Measurements from ENCODE around the gene GATB. TPM values are rescaled to one million over a fixed set of nuclear protein-coding genes. Genes with fewer than 3 reads are reported as not detected.

Gene GATB
- total RNA-seq, 1 donor from 2014 or later, result 17.9 TPM

DNA sequence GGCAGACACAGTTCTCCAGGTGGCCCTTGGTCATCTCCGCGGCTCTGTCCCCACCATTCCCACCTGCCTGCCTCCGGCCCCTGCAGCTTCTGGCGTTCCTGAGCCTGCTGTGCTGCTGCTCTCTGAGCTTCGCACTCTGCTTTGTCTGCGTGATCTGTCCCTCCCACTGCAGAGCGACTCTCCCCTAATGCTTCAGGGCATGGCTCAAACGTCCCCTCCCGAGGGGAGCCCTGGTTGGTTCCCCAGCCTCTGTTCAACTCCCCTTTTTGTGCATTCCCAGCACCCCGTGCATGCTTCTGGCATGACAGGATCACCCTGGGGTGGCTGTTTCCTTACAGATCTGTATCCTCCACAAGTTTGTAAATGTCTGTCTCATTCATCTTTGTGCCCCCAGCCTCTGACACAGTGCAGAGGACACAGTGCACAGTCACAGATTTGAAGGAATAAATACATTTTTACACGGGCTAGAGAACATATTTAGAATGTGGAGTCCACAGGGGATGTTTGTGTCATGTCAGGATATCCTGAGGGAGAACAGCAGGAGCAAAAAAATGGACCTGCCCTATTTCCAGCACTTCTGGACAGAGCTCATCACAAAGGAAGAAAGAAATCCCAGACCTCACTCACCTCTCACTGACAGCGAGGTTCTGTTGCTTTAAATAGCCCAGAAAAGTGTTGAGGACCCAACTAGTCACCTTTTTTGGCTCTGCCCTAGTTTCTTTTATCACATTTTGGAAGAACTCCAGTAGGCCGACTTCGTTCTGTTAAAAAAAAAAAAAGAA lies 72.6 kb downstream of the GATB start:
- H3K36me3 Mint-ChIP-seq, result peaks cover 4% of the 10 kb centered on the region
- peaks cover 50% of the 10 kb centered on the region for H3K4me1 Mint-ChIP-seq
- Histone ChIP-seq H3K4me3 (no peak overlapping the region), H3K4me2 (peak overlapping the region; percentile 40), H3K27me3 (no peaks in the 10 kb centered on the region), H3F3A (ENCODE audit: low read depth) (no peaks in the 10 kb centered on the region), H4K20me1 (ENCODE audit: low read depth) (no peaks in the 10 kb centered on the region), H3K79me2 (ENCODE audit: low read depth) (no peaks in the 10 kb centered on the region), H3K36me3 (no peaks in the 10 kb centered on the region), H3K4me1 (peaks cover 24% of the 10 kb centered on the region), H2AFZ (replicated peaks) (no peak overlapping the region), H3K27ac (no peak overlapping the region), H3K9ac (no peak overlapping the region), H3K9me3 (ENCODE audit: low read depth) (no peaks in the 10 kb centered on the region)
- no peak overlapping the region for H3K4me3 Mint-ChIP-seq
- peak overlapping the region; percentile 99 for H3K27ac Mint-ChIP-seq
- peak; percentile 63 for DNase-seq (ENCODE audit: low spot score)
- TF ChIP-seq EZH2 (IDR thresholded peaks at IDR 0.05) (no peak), EZH2phosphoT487 (IDR thresholded peaks at IDR 0.05) (no peak)
- TF ChIP-seq, protein P1, sequence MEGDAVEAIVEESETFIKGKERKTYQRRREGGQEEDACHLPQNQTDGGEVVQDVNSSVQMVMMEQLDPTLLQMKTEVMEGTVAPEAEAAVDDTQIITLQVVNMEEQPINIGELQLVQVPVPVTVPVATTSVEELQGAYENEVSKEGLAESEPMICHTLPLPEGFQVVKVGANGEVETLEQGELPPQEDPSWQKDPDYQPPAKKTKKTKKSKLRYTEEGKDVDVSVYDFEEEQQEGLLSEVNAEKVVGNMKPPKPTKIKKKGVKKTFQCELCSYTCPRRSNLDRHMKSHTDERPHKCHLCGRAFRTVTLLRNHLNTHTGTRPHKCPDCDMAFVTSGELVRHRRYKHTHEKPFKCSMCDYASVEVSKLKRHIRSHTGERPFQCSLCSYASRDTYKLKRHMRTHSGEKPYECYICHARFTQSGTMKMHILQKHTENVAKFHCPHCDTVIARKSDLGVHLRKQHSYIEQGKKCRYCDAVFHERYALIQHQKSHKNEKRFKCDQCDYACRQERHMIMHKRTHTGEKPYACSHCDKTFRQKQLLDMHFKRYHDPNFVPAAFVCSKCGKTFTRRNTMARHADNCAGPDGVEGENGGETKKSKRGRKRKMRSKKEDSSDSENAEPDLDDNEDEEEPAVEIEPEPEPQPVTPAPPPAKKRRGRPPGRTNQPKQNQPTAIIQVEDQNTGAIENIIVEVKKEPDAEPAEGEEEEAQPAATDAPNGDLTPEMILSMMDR (IDR thresholded peaks at IDR 0.05), result no peak
- H3K9me3 Mint-ChIP-seq, result no peaks in the 10 kb centered on the region
- peaks cover 8% of the 10 kb centered on the region for H3K27me3 Mint-ChIP-seq (ENCODE audit: insufficient read depth, low read depth)

DNA sequence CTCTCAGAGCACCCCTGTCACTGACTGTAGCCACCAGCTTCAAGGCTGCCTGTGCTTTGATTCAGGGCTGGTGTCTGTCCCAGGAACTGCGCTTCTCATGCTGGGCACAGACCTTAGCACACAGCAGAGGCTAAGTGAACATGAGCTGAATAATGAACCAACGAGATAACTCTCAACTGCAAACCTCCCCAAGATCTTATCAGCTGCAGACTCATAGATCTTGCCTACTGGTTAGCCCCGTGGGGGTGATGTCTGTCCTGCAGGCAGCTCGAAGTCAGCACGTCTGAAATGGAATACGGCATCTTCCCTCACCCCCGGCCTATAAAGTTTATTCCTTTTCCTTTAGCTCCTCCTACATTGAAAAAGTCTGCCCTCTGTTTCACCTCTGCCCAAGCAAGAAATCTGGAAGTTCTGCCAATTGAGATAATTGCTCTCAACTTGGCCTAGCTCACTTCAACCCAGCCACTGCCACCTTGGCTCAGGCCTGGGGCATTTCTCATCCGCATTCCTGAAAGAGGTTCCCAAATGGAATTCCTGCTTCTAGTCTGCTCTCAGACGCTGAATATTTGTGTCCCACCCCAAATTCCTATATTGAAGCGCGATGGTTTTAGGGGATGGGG lies 73.7 kb downstream of the GATB start:
- H2AFZ ChIP-seq (replicated peaks), result no peak overlapping the region
- no peaks in the 10 kb centered on the region for H3K36me3 ChIP-seq
- Mint-ChIP-seq H3K4me3 (no peak overlapping the region), H3K27ac (peak overlapping the region; percentile 91), H3K36me3 (peaks cover 6% of the 10 kb centered on the region), H3K27me3 (ENCODE audit: insufficient read depth, low read depth) (peaks cover 8% of the 10 kb centered on the region), H3K9me3 (no peaks in the 10 kb centered on the region), H3K4me1 (peaks cover 45% of the 10 kb centered on the region)
- H3K9ac ChIP-seq, result no peak overlapping the region
- TF ChIP-seq EZH2 (IDR thresholded peaks at IDR 0.05) (no peak), EZH2phosphoT487 (IDR thresholded peaks at IDR 0.05) (no peak)
- TF ChIP-seq, protein P1 (IDR thresholded peaks at IDR 0.05), result no peak
- H3K27me3 ChIP-seq, result no peaks in the 10 kb centered on the region
- H3K4me2 ChIP-seq, result no peak overlapping the region
- peaks cover 24% of the 10 kb centered on the region for H3K4me1 ChIP-seq
- H3K27ac ChIP-seq, result no peak overlapping the region
- no peaks in the 10 kb centered on the region for H3K9me3 ChIP-seq (ENCODE audit: low read depth)
- no peak overlapping the region for H3K4me3 ChIP-seq
- no peaks in the 10 kb centered on the region for H3K79me2 ChIP-seq (ENCODE audit: low read depth)
- no peaks in the 10 kb centered on the region for H3F3A ChIP-seq (ENCODE audit: low read depth)
- no peaks in the 10 kb centered on the region for H4K20me1 ChIP-seq (ENCODE audit: low read depth)
- DNase-seq (ENCODE audit: low spot score), result no peak

DNA sequence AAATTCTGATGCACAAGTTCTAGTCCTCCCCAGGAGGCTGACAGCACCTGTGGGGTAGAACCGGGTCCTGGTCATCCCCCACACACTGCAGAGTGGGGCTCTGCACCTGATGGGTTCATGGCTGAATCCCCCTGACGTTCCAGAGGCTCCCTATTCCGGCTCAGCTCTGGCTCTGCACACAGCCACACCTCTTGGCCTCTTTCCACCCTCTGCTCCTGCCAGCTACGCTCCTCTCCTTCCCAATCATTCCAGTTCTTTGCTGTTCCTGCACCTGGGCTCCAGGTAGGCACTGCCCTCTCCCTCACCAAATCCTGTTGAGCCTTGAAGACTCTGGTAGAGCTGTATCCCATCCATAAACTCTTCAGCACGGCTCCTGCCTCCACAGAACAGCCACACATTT lies 75.5 kb downstream of the GATB start:
- no peak overlapping the region for H3K4me3 Mint-ChIP-seq
- no peak for DNase-seq (ENCODE audit: low spot score)
- H3K4me1 ChIP-seq, result peaks cover 19% of the 10 kb centered on the region
- no peak overlapping the region for H3K27ac ChIP-seq
- no peak overlapping the region for H3K27ac Mint-ChIP-seq
- no peaks in the 10 kb centered on the region for H4K20me1 ChIP-seq (ENCODE audit: low read depth)
- H3K27me3 ChIP-seq, result no peaks in the 10 kb centered on the region
- H3K36me3 ChIP-seq, result no peaks in the 10 kb centered on the region
- peaks cover 32% of the 10 kb centered on the region for H3K4me1 Mint-ChIP-seq
- no peaks in the 10 kb centered on the region for H3F3A ChIP-seq (ENCODE audit: low read depth)
- TF ChIP-seq EZH2phosphoT487 (IDR thresholded peaks at IDR 0.05) (no peak), EZH2 (IDR thresholded peaks at IDR 0.05) (no peak)
- TF ChIP-seq, protein P1 (IDR thresholded peaks at IDR 0.05), result no peak
- H3K36me3 Mint-ChIP-seq, result peaks cover 6% of the 10 kb centered on the region
- H3K79me2 ChIP-seq (ENCODE audit: low read depth), result no peaks in the 10 kb centered on the region
- H3K9ac ChIP-seq, result no peak overlapping the region
- H2AFZ ChIP-seq (replicated peaks), result no peak overlapping the region
- no peaks in the 10 kb centered on the region for H3K9me3 ChIP-seq (ENCODE audit: low read depth)
- H3K9me3 Mint-ChIP-seq, result no peaks in the 10 kb centered on the region
- peaks cover 8% of the 10 kb centered on the region for H3K27me3 Mint-ChIP-seq (ENCODE audit: insufficient read depth, low read depth)
- no peak overlapping the region for H3K4me2 ChIP-seq
- H3K4me3 ChIP-seq, result no peak overlapping the region
